Measurements from ENCODE around the gene B2M. TPM values are rescaled to one million over a fixed set of nuclear protein-coding genes. Genes with fewer than 3 reads are reported as not detected.

Gene B2M
- polyA plus RNA-seq (2011; rRNA removed) (5,193 and 5,536 TPM in 2 replicates), polyA minus RNA-seq (2011; rRNA and poly(A)+ RNA removed) (456 and 553 TPM in 2 replicates)

- peak within 1 kb of the TSS; percentile 96 for H3K4me3 ChIP-seq (ENCODE audit: low read depth, low read length)
- no peak for TF ChIP-seq CTCF (IDR thresholded peaks at IDR 0.05; ENCODE audit: low read depth, low read length)
- peak within 1 kb of the TSS; percentile 93 for H3K27ac ChIP-seq (ENCODE audit: low read depth, low read length)
- DNase-seq (ENCODE audit: low read depth, low spot score), result peak; percentile 91
- H3K27me3 ChIP-seq (ENCODE audit: control insufficient read depth, insufficient read depth, low read length), result no peaks in the 10 kb centered on the region
- CTCF ChIA-PET, result interaction anchor here (0.6 to 4.3 kb wide), 7 partner anchors 12 to 49 kb away, joined by 3 to 54 read pairs (median 4); partner anchors contain the start of gene SPG11
- no peaks in the 10 kb centered on the region; the same call in 1 of the 2 replicates for H3K9me3 ChIP-seq (ENCODE audit: control insufficient read depth, insufficient read depth, low read length)
- POLR2A ChIA-PET, result interaction anchor here (0.6 to 5.0 kb wide), 8 partner anchors 10 to 48 kb away, joined by 3 to 67 read pairs (median 4); partner anchors contain the start of genes SPG11 and TRIM69
These were observed at the start of gene B2M, which contains the start of gene PATL2 for GRCh38 chr15:44711096-44711742. B2M (plus strand) TSS chr15:44711517; CDS start chr15:44711547, 30 bp downstream. PATL2 (minus strand) TSS chr15:44711323; CDS start chr15:44676490, 34,833 bp downstream.

- Histone ChIP-seq H3K4me3 (ENCODE audit: low read depth, low read length) (peak overlapping the region; percentile 23; the same call in 1 of the 2 replicates), H3K9me3 (ENCODE audit: control insufficient read depth, insufficient read depth, low read length) (peaks cover 3% of the 10 kb centered on the region; the same call in 1 of the 2 replicates), H3K27ac (ENCODE audit: low read depth, low read length) (no peak overlapping the region), H3K27me3 (ENCODE audit: control insufficient read depth, insufficient read depth, low read length) (no peaks in the 10 kb centered on the region)
- CTCF ChIA-PET, result interaction anchor here (8.6 kb wide), 1 partner anchor 75 kb away, joined by 180 read pairs; the partner anchor contains the start of gene TRIM69
- no peak for DNase-seq (ENCODE audit: low read depth, low spot score)
- no peak for TF ChIP-seq CTCF (IDR thresholded peaks at IDR 0.05; ENCODE audit: low read depth, low read length)
- POLR2A ChIA-PET, result interaction anchor here (2.4 kb wide), 1 partner anchor 50 kb away, joined by 23 read pairs; the partner anchor contains the start of genes B2M and PATL2
These were observed 49.7 kb upstream of the B2M start for GRCh38 chr15:44661576-44661975.

- ChIA-PET POLR2A (interaction anchor here (0.6 to 2.4 kb wide), 5 partner anchors 24 to 73 kb away, joined by 5 to 23 read pairs (median 11); partner anchors contain the start of genes B2M, PATL2 and TRIM69), CTCF (interaction anchor here (0.6 to 8.6 kb wide), 37 partner anchors 7 to 455 kb away, joined by 3 to 180 read pairs (median 4); partner anchors contain the start of genes B2M, PATL2 and TRIM69)
- H3K4me3 ChIP-seq (ENCODE audit: low read depth, low read length), result peak overlapping the region; percentile 91
- DNase-seq (ENCODE audit: low read depth, low spot score), result no peak
- peaks cover 3% of the 10 kb centered on the region; the same call in 1 of the 2 replicates for H3K9me3 ChIP-seq (ENCODE audit: control insufficient read depth, insufficient read depth, low read length)
- no peaks in the 10 kb centered on the region for H3K27me3 ChIP-seq (ENCODE audit: control insufficient read depth, insufficient read depth, low read length)
- H3K27ac ChIP-seq (ENCODE audit: low read depth, low read length), result peak overlapping the region; percentile 85
- no peak for TF ChIP-seq CTCF (IDR thresholded peaks at IDR 0.05; ENCODE audit: low read depth, low read length)
These were observed 48.6 kb upstream of the B2M start for GRCh38 chr15:44662478-44663409.

GRCh38 chr15:44663410-44664308 lies 47.7 kb upstream of the B2M start, which contains the start of gene SPG11:
SPG11 (minus strand) TSS chr15:44663662; CDS start chr15:44663647, 15 bp downstream.
- POLR2A ChIA-PET, result interaction anchor here (0.6 to 2.4 kb wide), 6 partner anchors 25 to 135 kb away, joined by 3 to 23 read pairs (median 6); partner anchors contain the start of genes B2M, PATL2 and TRIM69
- peak within 1 kb of the TSS; percentile 91 for H3K4me3 ChIP-seq (ENCODE audit: low read depth, low read length)
- CTCF ChIA-PET, result interaction anchor here (0.5 to 8.6 kb wide), 40 partner anchors 8 to 847 kb away, joined by 3 to 180 read pairs (median 4); partner anchors contain the start of genes B2M, PATL2 and TRIM69
- peak; percentile 90 for TF ChIP-seq CTCF (IDR thresholded peaks at IDR 0.05; ENCODE audit: low read depth, low read length)
- H3K27me3 ChIP-seq (ENCODE audit: control insufficient read depth, insufficient read depth, low read length), result peaks cover 4% of the 10 kb centered on the region
- peak; percentile 96 for DNase-seq (ENCODE audit: low read depth, low spot score)
- H3K9me3 ChIP-seq (ENCODE audit: control insufficient read depth, insufficient read depth, low read length), result peaks cover 3% of the 10 kb centered on the region; the same call in 1 of the 2 replicates
- peak within 1 kb of the TSS; percentile 85 for H3K27ac ChIP-seq (ENCODE audit: low read depth, low read length)

Data from AG04450 (cell line).